ENCODE results near the gene LRRC49. TPM values are rescaled to one million over a fixed set of nuclear protein-coding genes. Genes with fewer than 3 reads are reported as not detected.

LRRC49 gene
- total RNA-seq, 6 donors from 2014 or later: 3.0 to 26.7 (median 9.2) TPM

GRCh38 chr15:70947351-70948335 is 55.0 kb downstream of the LRRC49 start:
- TF ChIP-seq EP300 (IDR thresholded peaks at IDR 0.05) (no peak), CTCF (IDR thresholded peaks at IDR 0.05) (no peak), POLR2AphosphoS5 (IDR thresholded peaks at IDR 0.05) (no peak), POLR2A (IDR thresholded peaks at IDR 0.05) (no peak)
- Histone ChIP-seq H3K27me3 (no peaks in the 10 kb centered on the region), H3K4me1 (peaks cover 0 to 9% (median 0%) of the 10 kb centered on the region in 4 donors), H3K4me3 (no peak overlapping the region), H3K36me3 (no peaks in the 10 kb centered on the region), H3K9me3 (peaks cover 0 to 10% (median 3%) of the 10 kb centered on the region in 4 donors), H3K27ac (no peak overlapping the region)
- DNase-seq (no peak), ATAC-seq (ENCODE audit: low FRiP score in 2 of 2) (no peak)
- WGBS, 2 donors: 57 to 63% methylated on average over 7 of the region's 7 CpGs

GRCh38 chr15:70950953-70951352 is 58.3 kb downstream of the LRRC49 start:
- no peaks in the 10 kb centered on the region for H3K36me3 ChIP-seq
- H3K4me3 ChIP-seq: no peak overlapping the region
- H3K4me1 ChIP-seq: peaks cover 0 to 9% (median 0%) of the 10 kb centered on the region in 4 donors
- DNase-seq (no peak), ATAC-seq (ENCODE audit: low FRiP score in 2 of 2) (no peak)
- TF ChIP-seq POLR2AphosphoS5 (IDR thresholded peaks at IDR 0.05) (no peak), CTCF (IDR thresholded peaks at IDR 0.05) (no peak), POLR2A (IDR thresholded peaks at IDR 0.05) (no peak), EP300 (IDR thresholded peaks at IDR 0.05) (no peak)
- no peak overlapping the region for H3K27ac ChIP-seq
- peaks cover 0 to 10% (median 3%) of the 10 kb centered on the region in 4 donors for H3K9me3 ChIP-seq
- no peaks in the 10 kb centered on the region for H3K27me3 ChIP-seq

GRCh38 chr15:70954171-70954570 is 61.5 kb downstream of the LRRC49 start:
- ATAC-seq (ENCODE audit: low FRiP score in 2 of 2) (no peak), DNase-seq (no peak)
- Histone ChIP-seq H3K9me3 (peaks cover 0 to 10% (median 3%) of the 10 kb centered on the region in 4 donors), H3K27me3 (no peaks in the 10 kb centered on the region), H3K4me1 (no peaks in the 10 kb centered on the region), H3K27ac (no peak overlapping the region), H3K36me3 (no peaks in the 10 kb centered on the region), H3K4me3 (no peak overlapping the region)
- TF ChIP-seq CTCF (IDR thresholded peaks at IDR 0.05) (no peak), POLR2AphosphoS5 (IDR thresholded peaks at IDR 0.05) (no peak), POLR2A (IDR thresholded peaks at IDR 0.05) (no peak)
- 86 to 89% methylated on average over 1 of the region's 1 CpG for WGBS, 2 donors

- 88 to 93% methylated on average over 4 to 6 of the region's 6 CpGs for WGBS, 2 donors
- Histone ChIP-seq H3K9me3 (peaks cover 0 to 10% (median 3%) of the 10 kb centered on the region in 4 donors), H3K27me3 (no peaks in the 10 kb centered on the region), H3K4me1 (no peaks in the 10 kb centered on the region), H3K27ac (no peak overlapping the region), H3K4me3 (no peak overlapping the region), H3K36me3 (no peaks in the 10 kb centered on the region)
- ATAC-seq (ENCODE audit: low FRiP score in 2 of 2) (no peak), DNase-seq (peak in 1 of 2 donors; percentile 32)
- TF ChIP-seq POLR2A (IDR thresholded peaks at IDR 0.05) (no peak), POLR2AphosphoS5 (IDR thresholded peaks at IDR 0.05) (no peak), CTCF (IDR thresholded peaks at IDR 0.05) (no peak), EP300 (IDR thresholded peaks at IDR 0.05) (no peak)
Observed at GRCh38 chr15:70954733-70955132, 62.1 kb downstream of the LRRC49 start.

Measured in upper lobe of left lung (tissue), 6 donors.